CD1c-positive myeloid dendritic cell (primary cell): ENCODE results near the gene PDLIM1.
"Not testable (repeated sequence)": the region's sequence is repeated elsewhere in the genome, so short reads cannot be mapped to it uniquely, and the experiment has no call there.

ENCODE experiments used
- DNase-seq: peaks from one replicate; pipeline ENCODE4 v3.0.0-alpha.2; 2016; ENCODE audit errors: extremely low spot score

PDLIM1 gene

GRCh38 chr10:95242581-95243317, 48.1 kb downstream of the PDLIM1 start:
- DNase-seq, result peak; percentile 53

GRCh38 chr10:95241533-95241932, 49.3 kb downstream of the PDLIM1 start:
- DNase-seq, result no peak

- DNase-seq, result no peak
These were observed 50.0 kb downstream of the PDLIM1 start for GRCh38 chr10:95240811-95241210.

GRCh38 chr10:95240096-95240495, 50.7 kb downstream of the PDLIM1 start:
- DNase-seq, result not testable (repeated sequence)

DNA sequence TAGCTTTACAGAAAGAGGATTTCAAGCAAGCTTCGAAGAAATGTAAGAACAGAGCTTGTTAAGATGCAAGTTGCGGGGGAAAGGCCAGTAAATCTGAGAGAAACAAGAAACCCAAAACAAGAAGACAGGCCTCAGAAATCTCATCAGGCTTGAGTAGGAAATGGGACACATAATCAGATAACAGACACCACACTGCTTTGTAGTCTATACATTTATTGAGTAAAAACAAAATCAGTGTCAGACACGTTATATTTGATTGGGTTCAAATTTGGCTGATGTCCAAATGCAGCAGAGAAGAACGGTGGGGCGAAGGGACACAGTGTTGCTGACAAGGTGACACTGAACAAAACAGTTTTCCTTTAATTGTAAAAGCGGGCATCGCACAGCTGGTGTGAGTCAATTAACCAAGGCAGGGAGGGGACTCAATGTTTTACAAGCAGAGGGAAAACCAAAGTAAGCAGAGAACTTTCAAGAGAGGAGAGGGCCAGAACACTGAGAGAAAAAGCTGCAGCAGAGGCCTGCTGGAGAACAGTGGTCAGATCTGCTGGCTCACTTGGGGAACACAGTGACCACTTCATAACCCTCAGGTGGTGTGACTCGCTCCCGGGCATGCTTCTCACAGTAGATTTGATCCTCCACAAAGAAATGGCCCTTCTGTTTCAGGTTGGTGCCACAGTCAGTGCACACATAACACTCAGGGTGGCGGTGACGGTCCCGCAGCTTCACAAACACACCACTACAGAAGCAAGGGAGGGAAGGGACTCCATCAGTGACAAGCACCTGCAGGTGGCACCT, 53.2 kb downstream of the PDLIM1 start:
- no peak for DNase-seq

- peak; percentile 62 for DNase-seq
These were observed 54.5 kb downstream of the PDLIM1 start for GRCh38 chr10:95236068-95236903.

DNA sequence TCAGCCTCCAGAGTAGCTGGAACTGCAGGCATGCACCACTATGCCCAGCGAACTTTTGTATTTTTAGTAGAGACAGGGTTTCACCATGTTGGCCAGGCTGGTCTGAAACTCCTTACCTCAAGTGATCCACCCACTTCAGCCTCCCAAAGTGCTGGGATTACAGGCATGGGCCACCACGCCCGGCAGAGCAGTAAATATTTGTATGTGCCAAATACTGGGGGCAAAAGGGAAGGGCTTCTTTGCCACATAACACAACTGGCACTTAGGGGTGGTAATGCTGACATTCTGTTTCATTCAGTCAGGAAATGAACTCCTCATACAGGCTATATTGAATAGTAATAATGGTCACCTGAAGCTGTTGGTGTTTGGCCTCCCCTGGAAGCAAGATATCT, 55.1 kb downstream of the PDLIM1 start:
- no peak for DNase-seq

- no peak for DNase-seq
These were observed 55.9 kb downstream of the PDLIM1 start for GRCh38 chr10:95234951-95235350.

DNA sequence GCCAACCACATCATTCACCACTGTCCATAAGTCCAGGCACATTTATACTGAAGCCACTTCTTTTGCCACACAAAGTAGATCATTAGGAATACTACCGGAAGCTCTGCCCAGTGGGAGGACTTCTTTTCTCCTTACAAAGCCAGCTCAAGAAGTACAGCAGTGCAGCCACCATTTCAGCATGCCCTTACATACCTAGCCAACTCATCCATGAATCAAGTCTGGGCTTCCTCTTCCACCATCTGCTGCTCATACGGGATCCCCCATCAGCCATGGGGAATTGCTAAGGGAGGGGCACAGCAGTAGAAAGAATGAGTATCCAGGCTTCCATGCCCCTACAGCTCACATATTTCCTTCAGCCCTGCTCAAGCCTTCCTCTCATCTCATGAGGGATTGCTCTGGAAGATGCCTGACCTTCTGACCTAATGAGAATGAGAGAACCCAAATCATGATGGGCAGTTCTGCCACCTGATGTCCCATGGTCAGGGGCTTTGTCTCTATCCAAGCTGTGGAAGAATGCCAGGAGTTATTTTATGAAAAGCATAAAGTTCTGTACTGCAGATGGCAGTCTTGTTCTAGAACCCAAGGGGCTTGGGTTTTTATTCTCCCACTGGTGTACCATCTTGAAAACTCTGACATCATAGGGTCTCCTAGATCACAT, 57.3 kb downstream of the PDLIM1 start:
- DNase-seq, result no peak

DNA sequence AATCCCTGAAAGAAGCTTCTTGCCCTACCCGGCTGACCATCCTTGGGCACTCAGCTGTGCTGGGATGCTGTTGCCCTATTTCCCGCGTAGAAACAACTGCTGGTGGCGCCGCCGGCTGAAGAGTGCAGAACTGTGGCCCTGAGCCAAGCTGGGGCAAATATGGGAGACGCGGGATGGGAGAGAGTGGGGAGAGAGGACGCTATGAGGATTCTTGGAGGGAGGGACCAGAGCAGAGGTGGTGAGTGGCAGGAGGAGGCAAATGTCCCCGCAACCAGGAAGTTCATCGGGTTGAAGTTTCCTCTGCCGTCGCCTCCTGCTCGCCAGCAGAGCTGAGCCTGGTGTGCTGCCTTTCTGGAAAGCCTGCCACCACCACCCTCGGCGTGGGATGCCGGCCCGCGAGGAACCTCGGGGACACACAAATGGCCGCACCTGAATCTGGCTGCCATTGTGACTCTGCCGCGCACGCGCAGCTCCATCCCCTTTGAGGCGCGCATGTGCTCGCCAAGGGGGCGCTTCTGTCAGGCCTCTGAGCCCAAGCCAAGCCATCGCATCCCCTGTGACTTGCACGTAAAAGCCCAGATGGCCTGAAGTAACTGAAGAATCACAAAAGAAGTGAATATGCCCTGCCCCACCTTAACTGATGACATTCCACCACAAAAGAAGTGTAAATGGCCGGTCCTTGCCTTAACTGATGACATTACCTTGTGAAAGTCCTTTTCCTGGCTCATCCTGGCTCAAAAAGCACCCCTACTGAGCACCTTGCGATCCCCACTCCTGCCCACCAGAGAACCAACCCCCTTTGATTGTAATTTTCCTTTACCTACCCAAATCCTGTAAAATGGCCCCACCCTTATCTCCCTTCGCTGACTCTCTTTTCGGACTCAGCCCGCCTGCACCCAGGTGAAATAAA, 59.9 kb downstream of the PDLIM1 start:
- peak; percentile 44 for DNase-seq

DNA sequence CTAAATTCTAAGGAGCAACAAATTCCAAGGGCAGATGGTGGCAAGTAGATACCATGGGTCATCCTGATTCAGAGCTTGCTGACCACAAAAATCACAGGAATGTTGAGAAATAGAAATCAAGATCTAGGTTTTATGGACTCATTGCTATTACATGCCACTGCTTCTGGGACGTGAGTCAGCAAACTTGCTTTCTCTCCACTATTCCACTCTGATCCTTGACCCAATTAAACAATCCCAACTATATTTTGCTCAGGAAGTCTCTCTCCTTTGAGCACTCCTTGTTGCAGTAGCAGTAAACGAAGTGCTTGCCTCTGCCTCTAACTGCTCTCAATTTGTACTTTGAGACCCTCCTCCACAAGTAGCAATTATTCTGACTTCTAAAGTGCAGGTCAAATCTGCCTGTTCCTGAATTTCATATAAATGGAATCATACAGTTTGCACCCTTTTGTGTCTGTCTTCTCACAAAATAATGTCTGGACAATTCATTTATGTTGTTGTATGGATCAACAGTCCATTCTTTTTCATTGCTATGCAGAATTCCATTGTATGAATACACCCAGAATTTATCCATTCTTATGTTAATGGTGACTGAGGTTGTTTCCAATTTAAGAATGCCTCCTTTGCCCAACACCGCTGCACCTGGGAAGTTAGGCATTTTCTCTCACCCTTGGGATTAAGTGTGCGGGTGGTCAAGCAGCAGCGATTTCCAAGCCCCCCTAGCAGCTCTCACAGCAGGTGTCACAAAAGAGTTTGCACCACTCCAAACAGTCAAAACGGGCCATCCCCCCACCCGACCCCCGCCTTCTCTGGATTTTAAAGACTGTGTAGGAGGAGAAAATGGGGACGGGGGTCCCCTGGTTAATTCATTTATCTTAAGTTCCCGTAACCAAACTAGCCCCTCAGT, 60.8 kb downstream of the PDLIM1 start:
- no peak for DNase-seq

- not testable (repeated sequence) for DNase-seq
These were observed 61.7 kb downstream of the PDLIM1 start for GRCh38 chr10:95228934-95229723.

- no peak for DNase-seq
These were observed 65.7 kb downstream of the PDLIM1 start for GRCh38 chr10:95225136-95225535.

DNA sequence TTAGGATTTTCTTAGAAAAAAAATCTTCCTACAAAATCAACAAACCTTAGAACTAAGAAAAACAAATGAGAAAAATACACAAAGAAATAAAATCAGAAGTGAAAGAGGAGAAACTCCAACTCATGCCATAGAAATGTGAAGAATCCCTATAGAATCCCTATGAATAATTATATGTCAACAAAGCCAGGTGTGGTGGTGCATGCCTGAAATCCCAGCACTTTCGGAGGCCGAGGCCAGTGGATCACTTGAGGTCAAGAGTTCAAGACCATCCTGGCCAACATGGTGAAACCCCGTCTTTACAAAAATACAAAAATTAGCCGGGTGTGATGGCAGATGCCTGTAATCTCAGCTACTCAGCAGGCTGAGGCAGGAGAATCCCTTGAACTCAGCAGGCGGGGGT, 69.7 kb downstream of the PDLIM1 start:
- no peak for DNase-seq

GRCh38 chr10:95220539-95220938, 70.3 kb downstream of the PDLIM1 start:
- DNase-seq, result no peak

- DNase-seq, result no peak
These were observed 73.3 kb downstream of the PDLIM1 start for GRCh38 chr10:95217476-95217875.

GRCh38 chr10:95214793-95215192, 76.0 kb downstream of the PDLIM1 start:
- peak; percentile 8 for DNase-seq

DNA sequence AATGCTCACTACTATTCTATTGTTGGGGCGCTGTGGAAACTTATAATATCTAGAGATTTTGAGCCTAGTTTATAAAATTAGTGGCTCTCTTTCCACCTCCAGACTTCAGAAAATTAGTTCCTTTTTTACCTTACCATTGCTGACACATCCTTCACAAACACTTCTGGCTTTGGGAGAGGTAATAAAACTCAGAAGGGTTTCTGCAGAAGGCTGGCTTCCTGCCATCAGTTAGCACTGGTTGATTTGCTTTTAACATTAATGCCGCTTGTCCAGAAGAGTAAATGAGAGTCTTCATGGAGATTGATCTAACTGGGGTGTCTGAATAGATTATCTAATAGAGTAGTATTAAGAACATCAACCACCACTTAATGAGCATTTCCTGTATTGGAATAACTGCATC, 76.4 kb downstream of the PDLIM1 start:
- no peak for DNase-seq
